SJSA1 (cell line): ENCODE measurements around the gene MMD. TPM values are rescaled to one million over a fixed set of nuclear protein-coding genes. Genes with fewer than 3 reads are reported as not detected.
"Not testable (repeated sequence)": the region's sequence is repeated elsewhere in the genome, so short reads cannot be mapped to it uniquely, and the experiment has no call there.

Experiments
- DNase-seq, 2 experiments: peaks; one replicate each; pipeline ENCODE4 v3.0.0-alpha.2; 2015 to 2020; ENCODE audit warnings: low spot score in 2 of 2, low read depth in 1 of 2
- H3K27ac ChIP-seq: fragments of 250-450 bp; sonication (Bioruptor Pico); 2 replicates; pipeline ENCODE4 v1.5.1; 2020; ENCODE audit warnings: mild to moderate bottlenecking, moderate library complexity
- H3K27me3 ChIP-seq: fragments of 250-450 bp; sonication (Bioruptor Pico); replicated peaks from 2 replicates; pipeline ENCODE4 v1.5.1; 2020; ENCODE audit warnings: mild to moderate bottlenecking, moderate library complexity
- H3K36me3 ChIP-seq: fragments of 250-450 bp; sonication (Bioruptor Pico); 2 replicates; pipeline ENCODE4 v1.5.1; 2020; ENCODE audit warnings: mild to moderate bottlenecking
- H3K4me1 ChIP-seq: fragments of 250-450 bp; sonication (Bioruptor Pico); replicated peaks from 2 replicates; pipeline ENCODE4 v1.6.1; 2021; ENCODE audit warnings: mild to moderate bottlenecking
- H3K4me3 ChIP-seq: fragments of 250-450 bp; sonication (Bioruptor Pico); 2 replicates; pipeline ENCODE4 v1.5.1; 2020; ENCODE audit warnings: mild to moderate bottlenecking
- H3K9me3 ChIP-seq: fragments of 250-450 bp; sonication (Bioruptor Pico); replicated peaks from 2 replicates; pipeline ENCODE4 v1.5.1; 2020; ENCODE audit warnings: mild to moderate bottlenecking
- total RNA-seq: library from RNA; depleted of rRNA; stranded (reverse); fragments of >200 nt; shearing (Covaris generic); gene quantifications from 2 replicates; pipeline ENCODE4 v1.2.3, GENCODE V29; 2014

The MMD gene
- total RNA-seq, 1 experiment from 2014 or later, result 51.2 TPM

GRCh38 chr17:55451758-55452138 is 30.1 kb upstream of the MMD start:
- H3K4me1 ChIP-seq, result peaks cover 62% of the 10 kb centered on the region
- H3K36me3 ChIP-seq, result no peaks in the 10 kb centered on the region
- peak overlapping the region; percentile 71 for H3K27ac ChIP-seq
- H3K9me3 ChIP-seq, result no peaks in the 10 kb centered on the region
- H3K27me3 ChIP-seq, result no peaks in the 10 kb centered on the region
- H3K4me3 ChIP-seq, result no peak overlapping the region
- DNase-seq, result no peak

GRCh38 chr17:55451203-55451641 is 29.6 kb upstream of the MMD start:
- H3K27ac ChIP-seq, result peak overlapping the region; percentile 71; the same call in 1 of the 2 replicates
- H3K27me3 ChIP-seq, result no peaks in the 10 kb centered on the region
- H3K4me1 ChIP-seq, result peaks cover 58% of the 10 kb centered on the region
- no peaks in the 10 kb centered on the region for H3K36me3 ChIP-seq
- no peaks in the 10 kb centered on the region for H3K9me3 ChIP-seq
- peak; percentile 56 to 78 for DNase-seq
- H3K4me3 ChIP-seq, result no peak overlapping the region

- Histone ChIP-seq H3K4me3 (no peak overlapping the region), H3K9me3 (no peaks in the 10 kb centered on the region), H3K27ac (no peak overlapping the region), H3K36me3 (no peaks in the 10 kb centered on the region), H3K4me1 (peaks cover 49% of the 10 kb centered on the region), H3K27me3 (no peaks in the 10 kb centered on the region)
- no peak for DNase-seq
These were observed 28.7 kb upstream of the MMD start for GRCh38 chr17:55450232-55450825.

- no peaks in the 10 kb centered on the region for H3K9me3 ChIP-seq
- no peaks in the 10 kb centered on the region for H3K36me3 ChIP-seq
- DNase-seq, result no peak
- H3K4me1 ChIP-seq, result peaks cover 41% of the 10 kb centered on the region
- no peak overlapping the region for H3K4me3 ChIP-seq
- no peaks in the 10 kb centered on the region for H3K27me3 ChIP-seq
- H3K27ac ChIP-seq, result no peak overlapping the region
These were observed 27.0 kb upstream of the MMD start for GRCh38 chr17:55448681-55449080.

GRCh38 chr17:55446581-55447205 is 25.1 kb upstream of the MMD start:
- H3K4me3 ChIP-seq, result no peak overlapping the region
- no peaks in the 10 kb centered on the region for H3K27me3 ChIP-seq
- no peaks in the 10 kb centered on the region for H3K9me3 ChIP-seq
- H3K36me3 ChIP-seq, result no peaks in the 10 kb centered on the region
- H3K4me1 ChIP-seq, result peaks cover 40% of the 10 kb centered on the region
- DNase-seq, result no peak
- no peak overlapping the region for H3K27ac ChIP-seq

GRCh38 chr17:55446004-55446403 is 24.4 kb upstream of the MMD start:
- H3K27ac ChIP-seq, H3K27me3 ChIP-seq, H3K9me3 ChIP-seq, H3K36me3 ChIP-seq, H3K4me3 ChIP-seq, DNase-seq: not testable (repeated sequence)
- H3K4me1 ChIP-seq, result peaks cover 40% of the 10 kb centered on the region

GRCh38 chr17:55444471-55445441 is 23.1 kb upstream of the MMD start:
- Histone ChIP-seq H3K9me3 (no peaks in the 10 kb centered on the region), H3K36me3 (no peaks in the 10 kb centered on the region), H3K27me3 (no peaks in the 10 kb centered on the region), H3K4me1 (peaks cover 41% of the 10 kb centered on the region), H3K4me3 (no peak overlapping the region), H3K27ac (no peak overlapping the region)
- DNase-seq, result no peak

GRCh38 chr17:55443904-55444303 is 22.3 kb upstream of the MMD start:
- Histone ChIP-seq H3K9me3 (no peaks in the 10 kb centered on the region), H3K36me3 (no peaks in the 10 kb centered on the region), H3K27me3 (no peaks in the 10 kb centered on the region), H3K4me1 (peaks cover 45% of the 10 kb centered on the region), H3K4me3 (no peak overlapping the region), H3K27ac (no peak overlapping the region)
- no peak for DNase-seq

- Histone ChIP-seq H3K27me3 (no peaks in the 10 kb centered on the region), H3K4me3 (no peak overlapping the region), H3K4me1 (peaks cover 45% of the 10 kb centered on the region), H3K27ac (no peak overlapping the region), H3K9me3 (no peaks in the 10 kb centered on the region), H3K36me3 (no peaks in the 10 kb centered on the region)
- DNase-seq, result no peak
These were observed 21.5 kb upstream of the MMD start for GRCh38 chr17:55442953-55443683.

- Histone ChIP-seq H3K9me3 (no peaks in the 10 kb centered on the region), H3K4me1 (peaks cover 48% of the 10 kb centered on the region), H3K27ac (no peak overlapping the region), H3K4me3 (no peak overlapping the region), H3K27me3 (no peaks in the 10 kb centered on the region), H3K36me3 (no peaks in the 10 kb centered on the region)
- no peak for DNase-seq
These were observed 20.8 kb upstream of the MMD start for GRCh38 chr17:55442462-55442861.

GRCh38 chr17:55441544-55441943 is 19.9 kb upstream of the MMD start:
- Histone ChIP-seq H3K4me3 (no peak overlapping the region), H3K4me1 (peaks cover 45% of the 10 kb centered on the region), H3K27ac (no peak overlapping the region), H3K36me3 (no peaks in the 10 kb centered on the region), H3K27me3 (no peaks in the 10 kb centered on the region), H3K9me3 (no peaks in the 10 kb centered on the region)
- DNase-seq, result peak in 1 of 2 experiments; percentile 58

- H3K4me1 ChIP-seq, result peaks cover 45% of the 10 kb centered on the region
- H3K9me3 ChIP-seq, result no peaks in the 10 kb centered on the region
- H3K4me3 ChIP-seq, result no peak overlapping the region
- H3K27me3 ChIP-seq, result no peaks in the 10 kb centered on the region
- H3K36me3 ChIP-seq, result no peaks in the 10 kb centered on the region
- DNase-seq, result no peak
- no peak overlapping the region for H3K27ac ChIP-seq
These were observed 18.8 kb upstream of the MMD start for GRCh38 chr17:55440391-55440790.

- Histone ChIP-seq H3K27ac (no peak overlapping the region), H3K27me3 (no peaks in the 10 kb centered on the region), H3K36me3 (no peaks in the 10 kb centered on the region), H3K4me1 (peaks cover 50% of the 10 kb centered on the region), H3K9me3 (no peaks in the 10 kb centered on the region), H3K4me3 (no peak overlapping the region)
- DNase-seq, result no peak
These were observed 15.5 kb upstream of the MMD start for GRCh38 chr17:55437159-55437605.
